HCT116 (cell line): ENCODE data around the gene SEMA3C. TPM values are rescaled to one million over a fixed set of nuclear protein-coding genes. Genes with fewer than 3 reads are reported as not detected.

ENCODE experiments used
- ATAC-seq: fragments of 200-7000 bp; cut with Tn5 transposase; 2 replicates; pipeline ENCODE4 v1.9.1; 2020; ENCODE audit warnings: mild to moderate bottlenecking, moderate library complexity
- BruUV-seq: library from RNA; stranded (reverse); fragments of 400-500 nt; replicated peaks from 2 replicates; lab custom pipeline; 2021; lab: Mats Ljungman, UMichigan
- CTCF ChIA-PET: fragments of 300-600 bp; sonication (Branson Sonifier 250); formaldehyde crosslinking; loops from one replicate; lab custom pipeline; 2021; ENCODE audit warnings: antibody characterized with exemption; lab: Charles Lee
- POLR2A ChIA-PET: fragments of 300-600, 350-600 bp; sonication (Branson Sonifier 250); formaldehyde crosslinking; loops from one replicate; lab custom pipeline; 2021; ENCODE audit warnings: antibody characterized with exemption; lab: Charles Lee
- RAD21 ChIA-PET, 2 experiments: fragments of 300-600 bp; sonication (Branson Sonifier 250); formaldehyde crosslinking; loops; one replicate each; lab custom pipeline; 2023; ENCODE audit warnings: low total read pairs in 2 of 2; ENCODE audit not compliant: uncharacterized antibody in 2 of 2, unreplicated experiment in 2 of 2, low non-redundant PET in 1 of 2; lab: Charles Lee
- DNase-seq: peaks from one replicate; pipeline ENCODE4 v3.0.0-alpha.2; 2010; ENCODE audit warnings: low read depth, low spot score
- H2AFZ ChIP-seq: fragments of 200-600 bp; shearing (Covaris generic), sonication (generic); 2 replicates; pipeline ENCODE4 v1.6.1; 2017; ENCODE audit warnings: low read depth, mixed run types, mixed read lengths, antibody characterized with exemption, low read length; ENCODE audit not compliant: poor library complexity, severe bottlenecking
- H3K27ac ChIP-seq: 2 replicates; pipeline ENCODE4 v1.5.1; 2012; ENCODE audit warnings: low read depth, low read length
- H3K27me3 ChIP-seq: fragments of 200-600 bp; sonication (generic); 2 replicates; pipeline ENCODE4 v1.6.1; 2016; ENCODE audit warnings: mixed run types, low read length, mixed read lengths; ENCODE audit not compliant: insufficient read depth
- H3K36me3 ChIP-seq, 2 experiments: fragments of 200-500 bp in 1 of 2; fragments of 200-600 bp in 1 of 2; sonication (Bioruptor generic) in 1 of 2; sonication (generic) in 1 of 2; 2 replicates each; pipeline versions ENCODE4 v1.5.1 to v1.6.1; 2014 to 2016; ENCODE audit warnings: low read length in 2 of 2, inconsistent platforms in 1 of 2, mixed read lengths in 1 of 2, mixed run types in 1 of 2; ENCODE audit not compliant: insufficient read depth in 2 of 2, control insufficient read depth in 1 of 2
- H3K4me1 ChIP-seq, 2 experiments: fragments of 200-600 bp in 1 of 2; sonication (generic) in 1 of 2; 2 replicates each; pipeline versions ENCODE4 v1.5.1 to v1.6.1; 2012 to 2017; ENCODE audit warnings: low read length in 2 of 2, inconsistent platforms in 1 of 2, mild to moderate bottlenecking in 1 of 2, mixed read lengths in 1 of 2, mixed run types in 1 of 2, moderate library complexity in 1 of 2; ENCODE audit not compliant: insufficient read depth in 2 of 2, control insufficient read depth in 1 of 2
- H3K4me2 ChIP-seq: fragments of 200-600 bp; sonication (generic); 2 replicates; pipeline ENCODE4 v1.6.1; 2017; ENCODE audit warnings: mixed run types, low read length, mixed read lengths
- H3K4me3 ChIP-seq, 2 experiments: fragments of 200-600 bp in 1 of 2; sonication (generic) in 1 of 2; replicated peaks in 1 of 2; 2 replicates each; pipeline ENCODE4 v1.5.1; 2011 to 2016; ENCODE audit warnings: low read length in 2 of 2, control low read depth in 1 of 2, low read depth in 1 of 2, mild to moderate bottlenecking in 1 of 2, mixed read lengths in 1 of 2, mixed run types in 1 of 2
- H3K79me2 ChIP-seq: fragments of 200-600 bp; sonication (generic); 2 replicates; pipeline ENCODE4 v1.6.1; 2017; ENCODE audit warnings: mild to moderate bottlenecking, mixed run types, low read length, moderate library complexity, mixed read lengths; ENCODE audit not compliant: insufficient read depth
- H3K9ac ChIP-seq: fragments of 200-600 bp; sonication (generic); 2 replicates; pipeline ENCODE4 v1.6.1; 2016; ENCODE audit warnings: low read length, mixed read lengths
- H3K9me2 ChIP-seq: fragments of 200-600 bp; sonication (generic), shearing (Covaris generic); 2 replicates; pipeline ENCODE4 v1.6.1; 2017; ENCODE audit warnings: mixed run types, mild to moderate bottlenecking, moderate library complexity; ENCODE audit not compliant: insufficient read depth
- H3K9me3 ChIP-seq, 2 experiments: fragments of 200-500 bp in 1 of 2; fragments of 200-600 bp in 1 of 2; sonication (Bioruptor generic) in 1 of 2; sonication (generic) in 1 of 2; 2 replicates each; pipeline ENCODE4 v1.6.1; 2014 to 2017; ENCODE audit warnings: low read length in 2 of 2, mixed read lengths in 2 of 2, inconsistent platforms in 1 of 2, low read depth in 1 of 2, mild to moderate bottlenecking in 1 of 2, mixed run types in 1 of 2, moderate library complexity in 1 of 2; ENCODE audit not compliant: control insufficient read depth in 1 of 2, insufficient read depth in 1 of 2
- H4K20me1 ChIP-seq: fragments of 200-600 bp; sonication (generic), shearing (Covaris generic); 2 replicates; pipeline ENCODE4 v1.6.1; 2017; ENCODE audit warnings: mixed run types, mild to moderate bottlenecking, moderate library complexity; ENCODE audit not compliant: insufficient read depth
- CBX3 ChIP-seq: IDR thresholded peaks from 2 replicates; pipeline ENCODE4 v1.6.1; 2012; ENCODE audit warnings: low read depth
- CEBPB ChIP-seq: IDR thresholded peaks from 2 replicates; pipeline ENCODE4 v1.6.1; 2012; ENCODE audit warnings: low read depth
- EZH2 ChIP-seq: fragments of 200-600 bp; sonication (generic); IDR thresholded peaks from 2 replicates; pipeline ENCODE4 v1.6.1; 2017; ENCODE audit warnings: antibody characterized with exemption, mixed run types
- FOSL1 ChIP-seq: IDR thresholded peaks from 2 replicates; pipeline ENCODE4 v1.6.1; 2012; ENCODE audit warnings: low read depth
- JUND ChIP-seq: IDR thresholded peaks from 2 replicates; pipeline ENCODE4 v1.6.1; 2012
- POLR2A ChIP-seq: IDR thresholded peaks from 2 replicates; pipeline ENCODE4 v1.7.0; 2011; ENCODE audit warnings: borderline replicate concordance; ENCODE audit not compliant: insufficient read depth, insufficient read length; ENCODE audit errors: extremely low read depth
- POLR2AphosphoS5 ChIP-seq: IDR thresholded peaks from 2 replicates; pipeline ENCODE4 v1.6.1; 2011; ENCODE audit warnings: mild to moderate bottlenecking, low read depth, low read length, moderate library complexity
- REST ChIP-seq: IDR thresholded peaks from 2 replicates; pipeline ENCODE4 v1.6.1; 2012; ENCODE audit warnings: low read depth
- SIN3A ChIP-seq: IDR thresholded peaks from 2 replicates; pipeline ENCODE4 v1.6.1; 2012; ENCODE audit warnings: low read depth
- SP1 ChIP-seq: IDR thresholded peaks from 2 replicates; pipeline ENCODE4 v1.6.1; 2012; ENCODE audit warnings: low read depth
- TCF7L2 ChIP-seq: IDR thresholded peaks from 2 replicates; pipeline ENCODE4 v1.7.0; 2011; ENCODE audit warnings: borderline replicate concordance, inconsistent platforms; ENCODE audit not compliant: insufficient read depth, insufficient read length; ENCODE audit errors: extremely low read depth
- ZFX ChIP-seq: fragments of 450-650 bp; IDR thresholded peaks from 2 replicates; pipeline ENCODE4 v1.6.1; 2017
- ZNF274 ChIP-seq: fragments of 200-500 bp; sonication (Bioruptor generic); IDR thresholded peaks from 2 replicates; pipeline ENCODE4 v1.6.1; 2014; ENCODE audit warnings: mild to moderate bottlenecking, low read depth, low read length, inconsistent platforms
- intact Hi-C: fragments of 100-400 bp; cut with micrococcal nuclease; formaldehyde crosslinking; loops from 2 replicates; pipeline ENCODE4 v1.10.0; 2022
- total RNA-seq: library from RNA; stranded (reverse); gene quantifications from one replicate; pipeline ENCODE4 v1.2.1, GENCODE V29; 2021; ENCODE audit not compliant: unreplicated experiment
- TF ChIP-seq, protein P1 (sequence below): IDR thresholded peaks from 2 replicates; pipeline ENCODE4 v1.6.1; 2012
- TF ChIP-seq, protein P2 (sequence below): IDR thresholded peaks from 2 replicates; pipeline ENCODE4 v1.6.1; 2011; ENCODE audit warnings: mild to moderate bottlenecking, low read length, moderate library complexity; ENCODE audit not compliant: insufficient replicate concordance; ENCODE audit errors: extremely low read depth

SEMA3C gene
- total RNA-seq, 1 experiment from 2014 or later, result 25.3 TPM

DNA sequence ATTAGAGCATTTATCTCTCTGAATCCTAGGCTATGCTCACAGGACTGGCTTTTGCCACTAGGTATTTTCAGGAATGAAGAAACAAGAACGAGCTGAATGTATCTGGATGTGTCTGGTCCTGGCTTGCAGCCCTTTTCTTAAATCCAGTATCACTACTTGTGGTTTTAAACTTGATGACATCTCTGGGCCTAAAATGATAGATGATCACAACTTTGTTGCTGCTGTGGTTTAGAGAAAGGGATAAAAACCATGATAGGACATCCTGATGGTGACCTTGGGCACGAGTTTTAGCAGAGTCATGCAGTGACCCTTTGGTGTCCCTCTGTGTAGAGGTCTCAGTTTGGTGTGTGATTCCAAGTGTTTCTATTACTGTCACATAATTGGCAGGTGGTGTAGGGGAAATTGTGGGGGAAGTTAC, 31.7 kb upstream of the SEMA3C start:
- H4K20me1 ChIP-seq, result no peaks in the 10 kb centered on the region
- no peak overlapping the region for H2AFZ ChIP-seq
- ChIA-PET CTCF (no interaction called here), POLR2A (no interaction called here), RAD21 (interaction anchor here in 1 of 2 experiments (0.6 kb wide), 1 partner anchor 28 kb away, joined by 5 read pairs; no protein-coding TSS in a partner anchor)
- DNase-seq (no peak), ATAC-seq (no peak)
- intact Hi-C loops, result no loop called here
- no peaks in the 10 kb centered on the region for H3K36me3 ChIP-seq
- H3K27me3 ChIP-seq, result no peaks in the 10 kb centered on the region
- no peak overlapping the region for H3K4me3 ChIP-seq
- H3K27ac ChIP-seq, result no peak overlapping the region
- no peak overlapping the region for H3K4me2 ChIP-seq
- BruUV-seq, result no TSS peak
- H3K79me2 ChIP-seq, result no peaks in the 10 kb centered on the region
- no peaks in the 10 kb centered on the region for H3K9me2 ChIP-seq
- no peak overlapping the region for H3K9ac ChIP-seq
- H3K4me1 ChIP-seq, result no peaks in the 10 kb centered on the region
- no peaks in the 10 kb centered on the region for H3K9me3 ChIP-seq
- TF ChIP-seq ZFX (no peak), POLR2AphosphoS5 (no peak), POLR2A (no peak), TCF7L2 (no peak), EZH2 (no peak), REST (no peak), CBX3 (no peak), JUND (no peak), CEBPB (no peak), FOSL1 (no peak), SP1 (no peak), SIN3A (no peak), ZNF274 (no peak)
- TF ChIP-seq, protein P1, sequence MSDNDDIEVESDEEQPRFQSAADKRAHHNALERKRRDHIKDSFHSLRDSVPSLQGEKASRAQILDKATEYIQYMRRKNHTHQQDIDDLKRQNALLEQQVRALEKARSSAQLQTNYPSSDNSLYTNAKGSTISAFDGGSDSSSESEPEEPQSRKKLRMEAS, result no peak
- TF ChIP-seq, protein P2, sequence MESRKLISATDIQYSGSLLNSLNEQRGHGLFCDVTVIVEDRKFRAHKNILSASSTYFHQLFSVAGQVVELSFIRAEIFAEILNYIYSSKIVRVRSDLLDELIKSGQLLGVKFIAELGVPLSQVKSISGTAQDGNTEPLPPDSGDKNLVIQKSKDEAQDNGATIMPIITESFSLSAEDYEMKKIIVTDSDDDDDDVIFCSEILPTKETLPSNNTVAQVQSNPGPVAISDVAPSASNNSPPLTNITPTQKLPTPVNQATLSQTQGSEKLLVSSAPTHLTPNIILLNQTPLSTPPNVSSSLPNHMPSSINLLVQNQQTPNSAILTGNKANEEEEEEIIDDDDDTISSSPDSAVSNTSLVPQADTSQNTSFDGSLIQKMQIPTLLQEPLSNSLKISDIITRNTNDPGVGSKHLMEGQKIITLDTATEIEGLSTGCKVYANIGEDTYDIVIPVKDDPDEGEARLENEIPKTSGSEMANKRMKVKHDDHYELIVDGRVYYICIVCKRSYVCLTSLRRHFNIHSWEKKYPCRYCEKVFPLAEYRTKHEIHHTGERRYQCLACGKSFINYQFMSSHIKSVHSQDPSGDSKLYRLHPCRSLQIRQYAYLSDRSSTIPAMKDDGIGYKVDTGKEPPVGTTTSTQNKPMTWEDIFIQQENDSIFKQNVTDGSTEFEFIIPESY, result no peak
